Choroid plexus epithelial cell (primary cell): ENCODE results near the gene TRIM45.

ENCODE experiments used
- DNase-seq: peaks from one replicate; pipeline ENCODE4 v3.0.0-alpha.2; 2010; ENCODE audit warnings: low read depth
- H3K4me3 ChIP-seq: 2 replicates; pipeline ENCODE4 v1.5.1; 2011; ENCODE audit warnings: low read depth, mild to moderate bottlenecking, control low read depth, low read length, moderate library complexity
- CTCF ChIP-seq: conservative IDR thresholded peaks from 2 replicates; pipeline ENCODE4 v1.5.1; 2011; ENCODE audit warnings: low read depth, mild to moderate bottlenecking, control low read depth, inconsistent platforms, low read length, moderate library complexity

TRIM45 gene

GRCh38 chr1:117077267-117077666 is 44.3 kb downstream of the TRIM45 start:
- no peak for TF ChIP-seq CTCF
- no peak overlapping the region for H3K4me3 ChIP-seq
- DNase-seq, result peak; percentile 91

GRCh38 chr1:117076648-117077047 is 44.9 kb downstream of the TRIM45 start:
- no peak for DNase-seq
- no peak overlapping the region for H3K4me3 ChIP-seq
- no peak for TF ChIP-seq CTCF

- no peak for TF ChIP-seq CTCF
- DNase-seq, result peak; percentile 51
- no peak overlapping the region for H3K4me3 ChIP-seq
Measured at GRCh38 chr1:117070124-117070523, 51.4 kb downstream of the TRIM45 start.

GRCh38 chr1:117069220-117069844 is 52.2 kb downstream of the TRIM45 start:
- no peak for TF ChIP-seq CTCF
- DNase-seq, result no peak

DNA sequence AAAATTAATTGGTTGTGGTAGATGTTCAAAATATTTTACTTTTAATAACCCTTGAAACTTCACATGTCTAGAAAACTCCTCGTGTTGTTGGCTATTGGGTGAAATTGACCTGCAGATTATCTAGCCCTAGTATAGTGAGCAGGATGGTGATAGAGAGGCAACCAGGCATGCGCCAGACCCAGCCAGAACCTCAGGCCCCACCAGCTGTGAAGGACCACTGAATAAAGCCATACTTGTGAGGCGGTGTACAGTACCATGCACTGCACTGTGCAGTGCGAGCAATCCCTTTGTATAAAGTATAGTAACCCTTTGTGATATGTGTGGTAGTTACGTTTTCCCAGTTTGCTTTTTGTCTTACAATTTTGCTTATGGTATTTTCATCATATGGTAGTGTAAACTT is 53.0 kb downstream of the TRIM45 start:
- TF ChIP-seq CTCF, result no peak
- DNase-seq, result no peak
- H3K4me3 ChIP-seq, result no peak overlapping the region

More at GRCh38 chr1:117069220-117069844, 52.2 kb downstream of the TRIM45 start:
- no peak overlapping the region for H3K4me3 ChIP-seq

GRCh38 chr1:117067533-117068370 is 53.8 kb downstream of the TRIM45 start:
- TF ChIP-seq CTCF, result peak; percentile 96
- no peak overlapping the region for H3K4me3 ChIP-seq
- DNase-seq, result peak; percentile 84
